HepG2 (cell line): ENCODE results near the gene SCMH1. TPM values are rescaled to one million over a fixed set of nuclear protein-coding genes. Genes with fewer than 3 reads are reported as not detected.
A peak's percentile ranks its signal among the peaks of the same experiment; 100 is the strongest.

Experiments
- AKAP8 ChIP-seq: sonication (generic); formaldehyde crosslinking; IDR thresholded peaks from 2 replicates; pipeline ENCODE4 v1.5.1; 2020; ENCODE audit warnings: mild to moderate bottlenecking, missing genetic modification reagents
- BCL6 ChIP-seq: IDR thresholded peaks from 2 replicates; pipeline ENCODE4 v1.6.1; 2016; ENCODE audit warnings: missing genetic modification reagents, missing compliant biosample characterization
- CREB1 ChIP-seq, 2 experiments: fragments of 450-650 bp in 1 of 2; IDR thresholded peaks; 2 replicates each; pipeline ENCODE4 v1.6.1; 2016 to 2017; ENCODE audit warnings: control low read depth in 1 of 2, mild to moderate bottlenecking in 1 of 2, missing compliant biosample characterization in 1 of 2, missing genetic modification characterization in 1 of 2
- E2F2 ChIP-seq: sonication (generic); formaldehyde crosslinking; IDR thresholded peaks from 2 replicates; pipeline ENCODE4 v1.4.0; 2020; ENCODE audit warnings: missing genetic modification reagents, borderline replicate concordance
- GLMP ChIP-seq: sonication (generic); formaldehyde crosslinking; IDR thresholded peaks from 2 replicates; pipeline ENCODE4 v1.9.0; 2021; ENCODE audit warnings: missing genetic modification reagents, mild to moderate bottlenecking, borderline replicate concordance
- GTF2F1 ChIP-seq: fragments of 150-350 bp; IDR thresholded peaks from 2 replicates; pipeline ENCODE4 v1.6.1; 2014; ENCODE audit warnings: low read length
- HNRNPH1 ChIP-seq: fragments of 200-400 bp; formaldehyde crosslinking; optimal IDR thresholded peaks from 2 replicates; pipeline ENCODE3; 2017; ENCODE audit warnings: mild to moderate bottlenecking, low read depth, low read length
- JDP2 ChIP-seq: sonication (generic); formaldehyde crosslinking; IDR thresholded peaks from 2 replicates; pipeline ENCODE4 v1.8.1; 2022; ENCODE audit warnings: missing genetic modification reagents, borderline replicate concordance
- JUN ChIP-seq: sonication (generic); formaldehyde crosslinking; IDR thresholded peaks from 2 replicates; pipeline ENCODE4 v1.4.0; 2020; ENCODE audit warnings: mild to moderate bottlenecking, missing genetic modification reagents
- NFYB ChIP-seq: sonication (generic); formaldehyde crosslinking; IDR thresholded peaks from 2 replicates; pipeline ENCODE4 v1.4.0; 2020; ENCODE audit warnings: missing genetic modification reagents
- PREB ChIP-seq: sonication (generic); formaldehyde crosslinking; IDR thresholded peaks from 2 replicates; pipeline ENCODE4 v1.4.0; 2020; ENCODE audit warnings: missing genetic modification reagents
- RARA ChIP-seq: IDR thresholded peaks from 2 replicates; pipeline ENCODE4 v1.6.1; 2016; ENCODE audit warnings: missing genetic modification reagents, missing compliant biosample characterization
- SMARCC2 ChIP-seq: fragments of 450-650 bp; IDR thresholded peaks from 2 replicates; pipeline ENCODE4 v1.6.1; 2017; ENCODE audit warnings: antibody characterized with exemption, mild to moderate bottlenecking
- SNAPC4 ChIP-seq: sonication (generic); formaldehyde crosslinking; IDR thresholded peaks from 2 replicates; pipeline ENCODE4 v1.4.0; 2020; ENCODE audit warnings: mild to moderate bottlenecking, missing genetic modification reagents
- ZMAT5 ChIP-seq: sonication (generic); formaldehyde crosslinking; IDR thresholded peaks from 2 replicates; pipeline ENCODE4 v1.5.0; 2020; ENCODE audit warnings: mild to moderate bottlenecking, low read depth, missing genetic modification reagents, borderline replicate concordance
- ZNF710 ChIP-seq: sonication (generic); formaldehyde crosslinking; IDR thresholded peaks from 2 replicates; pipeline ENCODE4 v1.5.0; 2020; ENCODE audit warnings: mild to moderate bottlenecking, missing genetic modification reagents, borderline replicate concordance
- ZNF775 ChIP-seq: sonication (generic); formaldehyde crosslinking; IDR thresholded peaks from 2 replicates; pipeline ENCODE4 v1.4.0; 2020; ENCODE audit warnings: missing genetic modification reagents, mild to moderate bottlenecking, moderate library complexity, borderline replicate concordance
- ZSCAN20 ChIP-seq: sonication (generic); formaldehyde crosslinking; IDR thresholded peaks from 2 replicates; pipeline ENCODE4 v1.4.0; 2020; ENCODE audit warnings: missing genetic modification reagents, mild to moderate bottlenecking, borderline replicate concordance
- polyA plus RNA-seq, 8 experiments: library from polyadenylated mRNA; depleted of rRNA in 3 of 8; stranded (reverse) in 7 of 8; unstranded in 1 of 8; fragments of >200 nt; fragmentation: Illumina TruSeq in 4 of 8; extraction: Trizol in 4 of 8; gene quantifications; 2 replicates each; pipeline versions ENCODE4 v1.2.1 to v1.2.3, GENCODE V29; 2011 to 2016; ENCODE audit warnings: low read depth in 4 of 8, missing spikeins in 1 of 8, mixed read lengths in 1 of 8; ENCODE audit not compliant: insufficient read depth in 1 of 8
- total RNA-seq, 5 experiments: library from RNA; depleted of rRNA; stranded (reverse); fragments of >200 nt; fragmentation: Illumina TruSeq; extraction: Trizol; gene quantifications; 2 replicates each; pipeline ENCODE4 v1.2.3, GENCODE V29; 2016; ENCODE audit warnings: low read depth in 1 of 5

Gene SCMH1
- total and polyA plus RNA-seq, 2 of the 13 experiments (the other 11 are each of a cell fraction or from before 2014, with no cell fraction given): 41.8 to 52.6 TPM

- TF ChIP-seq ZNF710 (peak; percentile 32; the same call in 1 of the 2 replicates), ZSCAN20 (CRISPR knock-in tag) (no peak), BCL6 (CRISPR knock-in tag) (no peak), SNAPC4 (CRISPR knock-in tag) (no peak), E2F2 (CRISPR knock-in tag) (no peak), HNRNPH1 (no peak), AKAP8 (CRISPR knock-in tag) (no peak), ZMAT5 (CRISPR knock-in tag) (no peak), GLMP (no peak), SMARCC2 (no peak), NFYB (CRISPR knock-in tag) (no peak), RARA (CRISPR knock-in tag) (no peak), JUN (CRISPR knock-in tag) (peak; percentile 78), CREB1 (IDR thresholded peaks at IDR 0.05) (peak; percentile 53), CREB1 (CRISPR knock-in tag; IDR thresholded peaks at IDR 0.05) (no peak), GTF2F1 (no peak), JDP2 (CRISPR knock-in tag) (no peak), ZNF775 (CRISPR knock-in tag) (no peak), PREB (no peak)
Measured at GRCh38 chr1:41238311-41238988, 3.7 kb downstream of the SCMH1 start (continued).
